ENCODE results near the gene RAPGEF1.

RAPGEF1 gene

GRCh38 chr9:131645078-131645776 lies 94.6 kb downstream of the RAPGEF1 start:
- DNase-seq (ENCODE audit: low read depth in 3 of 3): no peak

- DNase-seq (ENCODE audit: low read depth in 3 of 3): peak in 1 of 3 experiments; percentile 59
These were observed 97.3 kb downstream of the RAPGEF1 start for GRCh38 chr9:131642496-131643083.

GRCh38 chr9:131641618-131642495 lies 98.0 kb downstream of the RAPGEF1 start:
- DNase-seq (ENCODE audit: low read depth in 3 of 3): no peak

DNA sequence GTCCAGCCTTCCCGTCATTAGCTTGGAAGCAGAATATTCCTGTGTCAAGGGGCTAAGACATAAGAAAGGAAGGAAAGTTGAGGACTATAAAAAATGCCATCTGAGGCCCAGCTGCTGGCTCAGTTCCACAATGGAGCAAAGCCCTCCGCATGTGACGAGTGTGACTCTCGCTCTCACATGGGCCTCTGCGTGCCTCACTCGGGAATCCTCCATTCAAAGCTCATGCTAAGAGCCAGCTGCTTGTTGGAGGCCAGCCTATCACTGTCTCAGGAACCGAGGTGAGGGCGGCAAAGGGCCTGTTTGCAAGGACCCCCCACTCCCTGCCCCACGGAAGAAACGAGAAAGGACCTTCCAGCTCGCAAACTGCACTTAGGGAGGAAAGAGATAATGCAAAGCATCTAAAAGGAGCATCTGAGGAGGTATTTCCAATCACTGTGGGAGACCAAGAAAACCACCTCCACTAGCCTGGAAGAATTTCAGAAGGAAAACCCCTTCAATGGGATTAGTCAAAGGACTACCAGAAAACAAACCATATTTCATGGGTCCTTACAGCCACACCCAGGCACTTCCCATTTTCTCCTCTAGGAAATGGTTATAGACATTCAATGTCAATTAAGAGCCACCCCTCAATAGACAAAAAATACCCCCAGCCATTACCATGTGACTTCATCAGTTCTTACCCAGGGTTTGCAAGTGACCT lies 99.3 kb downstream of the RAPGEF1 start:
- no peak for DNase-seq (ENCODE audit: low read depth in 3 of 3)

- no peak for DNase-seq (ENCODE audit: low read depth in 3 of 3)
These were observed 100.0 kb downstream of the RAPGEF1 start for GRCh38 chr9:131639769-131640437.

DNA sequence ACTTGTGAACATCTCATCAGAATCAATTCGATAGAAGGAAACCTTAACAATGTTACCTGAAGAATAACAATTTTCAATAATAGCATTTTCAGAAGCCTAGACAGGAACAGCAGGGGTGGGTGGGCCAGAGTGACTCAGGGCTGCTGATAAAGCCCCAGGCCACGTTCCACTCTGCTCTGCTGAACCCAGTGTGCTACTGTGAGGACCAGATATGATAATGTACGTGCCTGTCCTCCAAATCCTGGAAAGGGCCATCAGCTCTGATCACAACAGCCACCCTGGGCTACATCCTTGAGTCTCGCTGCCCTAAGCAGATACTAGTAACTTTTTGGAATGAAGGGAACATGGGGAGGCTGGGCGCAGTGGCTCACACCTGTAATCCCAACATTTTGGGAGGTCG lies 103.3 kb downstream of the RAPGEF1 start:
- no peak for DNase-seq (ENCODE audit: low read depth in 3 of 3)

DNA sequence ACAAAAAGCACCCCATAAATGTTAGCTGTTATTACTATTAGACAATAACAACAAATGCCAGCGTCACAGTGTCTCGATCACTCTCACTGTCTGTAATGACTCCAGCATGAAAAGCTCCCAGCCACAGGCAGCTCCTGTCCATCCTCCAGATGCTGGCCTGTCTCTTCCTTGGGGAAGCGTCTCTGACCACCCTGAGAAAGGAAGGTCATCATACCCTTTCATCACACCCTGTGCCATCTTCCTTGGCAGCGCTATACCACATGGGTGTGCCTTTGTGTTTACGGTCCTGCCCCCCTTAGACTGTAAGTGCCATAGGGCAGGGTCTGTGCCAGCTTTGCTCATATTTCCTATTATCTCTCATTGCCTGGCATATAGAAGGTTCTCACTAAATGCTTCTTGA lies 104.0 kb downstream of the RAPGEF1 start:
- DNase-seq (ENCODE audit: low read depth in 3 of 3): no peak

- DNase-seq (ENCODE audit: low read depth in 3 of 3): peak; percentile 49 to 65 (median 54)
These were observed 104.6 kb downstream of the RAPGEF1 start for GRCh38 chr9:131635285-131635684.

DNA sequence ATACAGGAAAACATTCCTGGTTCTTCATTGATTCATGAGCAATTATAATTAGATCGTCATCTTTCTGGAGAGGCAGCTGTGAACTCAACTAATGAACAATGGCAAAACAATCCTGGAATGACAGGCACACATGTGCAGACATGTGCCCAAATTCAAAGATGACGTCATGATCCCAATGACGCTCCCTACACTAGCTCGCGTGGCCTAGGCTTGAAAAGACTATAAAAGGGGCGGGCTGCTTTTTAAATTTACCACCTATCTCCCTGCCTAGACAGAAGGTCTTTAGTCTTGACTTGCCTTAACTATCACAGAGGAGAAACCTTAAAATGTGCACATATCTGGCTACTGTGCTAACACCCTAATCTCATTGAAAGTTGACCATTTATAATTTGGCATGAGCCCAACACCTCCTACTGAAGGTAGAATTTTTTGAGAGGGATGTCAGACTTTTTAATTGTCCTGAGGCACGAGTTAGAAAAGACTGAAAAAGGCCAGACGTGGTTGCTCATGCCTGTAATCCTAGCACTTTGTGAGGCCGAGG lies 106.3 kb downstream of the RAPGEF1 start:
- no peak for DNase-seq (ENCODE audit: low read depth in 3 of 3)

GRCh38 chr9:131631306-131631705 lies 108.6 kb downstream of the RAPGEF1 start:
- DNase-seq (ENCODE audit: low read depth in 3 of 3): no peak

DNA sequence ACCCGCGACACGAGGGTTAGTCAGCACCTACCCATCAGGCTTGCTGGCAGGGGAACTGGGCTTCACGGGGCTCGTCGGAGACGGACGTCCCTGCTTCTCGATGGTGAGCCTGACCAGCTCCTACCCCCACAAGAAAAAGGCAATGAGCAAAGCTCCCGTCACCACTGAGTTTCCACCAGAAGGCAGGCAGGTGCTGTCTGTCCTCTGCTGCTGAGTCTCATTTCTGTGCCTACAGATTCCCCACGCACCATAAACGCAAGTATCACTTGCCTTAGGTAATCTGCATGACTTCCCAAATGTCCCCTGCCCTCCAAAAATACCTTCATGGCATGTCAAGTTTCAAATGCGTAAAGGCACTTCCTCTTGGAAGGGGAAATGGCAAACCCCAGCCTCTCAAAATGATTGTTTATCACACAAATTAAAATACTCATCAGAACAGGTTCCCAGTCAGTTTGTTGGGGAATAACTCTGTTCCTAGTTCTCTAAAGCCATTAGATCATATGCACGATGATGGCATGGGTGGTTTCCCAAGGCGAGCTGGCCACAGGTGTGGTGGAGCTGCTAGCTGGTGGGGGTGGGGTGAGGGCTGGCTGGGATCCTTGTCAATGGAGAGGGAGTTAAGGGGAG lies 109.6 kb downstream of the RAPGEF1 start:
- DNase-seq (ENCODE audit: low read depth in 3 of 3): no peak

DNA sequence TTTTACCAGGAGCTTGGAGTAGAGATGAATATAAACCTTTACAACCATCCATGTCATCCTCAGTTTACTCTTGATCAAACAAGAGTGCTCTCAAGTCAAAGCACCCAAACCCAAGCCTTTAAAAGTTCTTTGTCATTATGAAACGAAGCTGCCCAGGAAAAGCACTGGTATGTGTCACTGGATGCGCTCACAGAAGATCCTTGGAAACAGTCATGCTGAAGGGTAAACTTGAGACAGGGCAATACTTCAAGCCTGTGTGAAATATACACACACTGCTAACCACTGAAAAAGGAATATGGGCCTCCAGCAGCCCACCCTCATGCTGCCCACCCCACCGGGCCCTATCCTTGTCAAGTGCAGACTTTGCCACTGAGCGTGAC lies 110.1 kb downstream of the RAPGEF1 start:
- no peak for DNase-seq (ENCODE audit: low read depth in 3 of 3)

DNA sequence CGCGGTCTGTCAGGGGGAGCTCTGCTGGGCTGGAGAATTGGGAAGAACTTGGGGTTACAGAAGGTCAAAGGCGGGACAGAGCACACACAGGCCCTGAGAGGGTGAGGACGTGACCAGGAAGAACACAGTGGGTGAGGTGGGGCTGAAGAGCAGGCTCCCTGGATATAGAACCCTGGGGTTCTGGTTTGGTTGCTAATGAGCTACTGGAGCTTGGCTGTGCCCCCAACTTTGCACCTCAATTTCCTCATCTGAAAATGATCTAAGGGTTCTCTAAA lies 110.7 kb downstream of the RAPGEF1 start:
- DNase-seq (ENCODE audit: low read depth in 3 of 3): no peak

DNA sequence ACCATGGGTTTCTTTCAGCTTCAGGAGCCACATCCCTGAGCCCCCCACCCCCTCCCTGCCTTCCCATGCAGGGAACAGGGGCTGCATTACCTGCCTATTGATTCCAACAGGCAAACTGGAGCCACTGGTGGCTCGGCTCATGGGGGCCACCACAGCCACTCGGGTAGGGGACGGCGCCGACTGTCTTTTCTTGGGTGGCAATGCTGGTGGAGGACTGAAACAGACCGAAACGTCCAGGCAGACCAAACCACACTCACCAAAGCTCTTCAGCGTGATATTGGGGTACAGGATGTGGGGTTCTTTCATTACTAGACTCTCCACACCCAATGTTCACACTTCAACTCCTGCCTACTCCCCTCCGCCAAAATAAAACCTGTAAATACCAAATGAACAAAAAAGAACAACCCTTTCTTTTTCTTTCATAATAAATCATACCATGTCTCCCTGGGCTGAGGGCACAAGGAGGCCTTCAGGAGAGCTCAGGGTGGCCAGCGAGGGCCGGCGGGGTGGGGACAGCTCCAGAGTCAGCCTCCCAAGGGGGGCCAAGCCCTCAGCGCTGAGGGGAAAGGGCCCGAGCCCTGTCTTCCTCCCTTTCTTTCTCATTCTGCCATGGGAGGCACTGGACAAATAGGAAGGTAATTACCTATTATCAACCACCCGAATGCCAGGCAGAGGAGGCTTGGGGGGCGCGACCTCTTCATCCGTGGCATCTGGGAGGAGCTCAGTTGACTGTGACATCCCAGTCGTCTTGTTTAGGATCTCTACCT lies 111.2 kb downstream of the RAPGEF1 start:
- no peak for DNase-seq (ENCODE audit: low read depth in 3 of 3)

- no peak for DNase-seq (ENCODE audit: low read depth in 3 of 3)
These were observed 112.0 kb downstream of the RAPGEF1 start for GRCh38 chr9:131627648-131628458.

DNA sequence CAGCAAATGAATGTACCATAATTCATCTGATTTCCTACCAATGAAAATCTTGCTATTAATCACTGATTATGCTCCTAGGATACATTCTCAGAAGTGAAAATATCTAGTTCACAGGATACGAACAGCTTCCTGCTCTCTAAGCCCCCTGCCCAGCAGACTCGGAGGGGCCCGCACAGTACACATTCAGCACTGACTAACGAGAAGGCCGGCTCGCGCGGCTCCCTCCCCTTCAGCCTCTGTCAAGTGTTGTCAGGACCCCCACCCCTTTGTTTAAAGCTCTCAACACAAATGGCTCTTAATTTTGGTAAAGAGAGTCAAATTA lies 112.6 kb downstream of the RAPGEF1 start:
- no peak for DNase-seq (ENCODE audit: low read depth in 3 of 3)

GRCh38 chr9:131625790-131626670 lies 113.8 kb downstream of the RAPGEF1 start:
- DNase-seq (ENCODE audit: low read depth in 3 of 3): no peak

GRCh38 chr9:131625508-131625787 lies 114.4 kb downstream of the RAPGEF1 start:
- DNase-seq (ENCODE audit: low read depth in 3 of 3): no peak

Data from stimulated activated CD4-positive, alpha-beta T cell treated with anti-CD3 and anti-CD28 coated beads, TNF-alpha, amount 100 ng/mL, for 24 hours (primary cell).